ENCODE measurements around the gene ADSS1. TPM values are rescaled to one million over a fixed set of nuclear protein-coding genes. Genes with fewer than 3 reads are reported as not detected.

ADSS1 gene
- total RNA-seq, 1 donor from 2014 or later: 5.1 TPM

DNA sequence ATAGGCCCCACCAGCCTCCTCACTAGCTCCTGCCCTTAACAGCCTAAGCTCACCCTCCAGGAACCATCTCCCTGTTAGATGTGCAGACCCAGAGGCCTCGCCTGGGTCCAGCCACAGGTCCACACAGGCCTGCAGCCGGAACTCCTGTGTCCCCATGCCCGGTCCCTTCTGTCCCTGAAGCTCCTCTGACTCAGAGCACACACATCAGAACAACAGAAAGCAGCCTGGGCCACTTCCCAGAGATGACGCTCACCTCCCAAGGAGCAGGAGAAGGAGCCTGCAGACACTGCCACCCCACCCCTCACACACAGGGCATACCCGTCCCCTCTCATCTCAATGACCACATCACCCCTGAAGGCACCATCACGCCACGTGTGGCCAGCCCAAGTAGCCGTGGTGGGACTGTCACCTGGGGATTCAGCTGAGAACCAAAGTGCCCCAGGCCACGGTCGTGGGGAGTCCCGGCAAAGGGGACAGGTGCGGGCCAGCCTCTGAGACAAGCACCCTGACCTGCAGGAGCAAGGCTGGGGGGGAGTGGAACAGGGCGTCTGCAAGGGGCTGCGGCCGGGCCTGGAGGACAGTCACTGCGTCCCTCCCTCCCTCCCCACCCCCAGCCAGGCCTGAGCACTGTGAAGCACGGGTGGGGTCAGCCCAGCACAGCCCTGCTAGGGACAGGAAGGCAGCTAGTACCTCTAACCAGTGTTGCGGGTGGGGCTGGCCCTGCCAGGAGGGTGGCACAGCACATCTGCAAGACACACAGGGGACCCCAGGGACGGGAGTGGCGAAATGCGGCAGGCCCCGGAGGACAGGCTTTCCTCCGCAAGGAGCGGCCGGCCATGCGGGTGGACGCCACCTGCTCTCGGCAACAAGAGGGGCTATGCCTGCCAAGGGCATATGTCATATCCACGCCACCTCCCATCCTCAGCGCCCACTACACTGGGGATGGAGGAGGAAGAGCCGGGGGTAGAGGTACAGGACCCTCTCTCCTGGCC, 66.0 kb downstream of the ADSS1 start:
- no peak for DNase-seq
- H3K9me3 ChIP-seq: no peaks in the 10 kb centered on the region
- intact Hi-C loops (cut with DNase I): no loop called here
- H3K27me3 ChIP-seq (ENCODE audit: low read depth): no peaks in the 10 kb centered on the region
- peaks cover 96% of the 10 kb centered on the region for H3K4me1 ChIP-seq
- peaks cover 53% of the 10 kb centered on the region for H3K36me3 ChIP-seq
- no peak overlapping the region for H3K4me3 ChIP-seq
- no peak for ATAC-seq
- TF ChIP-seq CTCF (IDR thresholded peaks at IDR 0.05): no peak
- H3K27ac ChIP-seq: no peak overlapping the region

DNA sequence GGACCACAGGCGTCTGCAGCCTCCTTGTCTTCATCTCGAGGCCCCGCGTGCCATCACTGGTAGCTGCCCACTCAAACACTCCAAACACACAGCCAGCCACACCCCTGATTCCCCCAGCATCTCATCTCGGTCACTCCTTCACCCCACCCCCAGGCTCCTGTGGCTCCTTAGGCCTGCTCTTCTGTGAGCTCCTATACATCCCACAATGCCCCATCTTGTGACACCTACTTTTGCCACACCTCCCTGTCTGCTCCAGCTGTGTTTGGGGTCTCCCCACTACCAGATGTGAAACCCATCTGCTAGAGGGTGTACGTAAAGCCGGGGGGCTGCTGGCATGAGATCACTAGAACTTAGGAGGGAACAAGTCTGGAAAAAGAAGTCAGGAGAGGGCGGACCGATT, 67.4 kb downstream of the ADSS1 start:
- Histone ChIP-seq H3K36me3 (peaks cover 53% of the 10 kb centered on the region), H3K4me3 (no peak overlapping the region), H3K4me1 (peaks cover 88% of the 10 kb centered on the region), H3K9me3 (no peaks in the 10 kb centered on the region), H3K27me3 (ENCODE audit: low read depth) (no peaks in the 10 kb centered on the region), H3K27ac (no peak overlapping the region)
- intact Hi-C loops (cut with DNase I): no loop called here
- no peak for ATAC-seq
- DNase-seq: no peak
- TF ChIP-seq CTCF (IDR thresholded peaks at IDR 0.05): no peak

GRCh38 chr14:104792101-104792884, 68.3 kb downstream of the ADSS1 start:
- Histone ChIP-seq H3K27me3 (ENCODE audit: low read depth) (no peaks in the 10 kb centered on the region), H3K4me1 (peaks cover 85% of the 10 kb centered on the region), H3K4me3 (peak overlapping the region; percentile 3), H3K36me3 (peaks cover 47% of the 10 kb centered on the region), H3K9me3 (no peaks in the 10 kb centered on the region), H3K27ac (peak overlapping the region; percentile 41)
- TF ChIP-seq CTCF (IDR thresholded peaks at IDR 0.05): no peak
- intact Hi-C loops (cut with DNase I): no loop called here
- peak; percentile 78 for ATAC-seq
- peak; percentile 89 for DNase-seq

DNA sequence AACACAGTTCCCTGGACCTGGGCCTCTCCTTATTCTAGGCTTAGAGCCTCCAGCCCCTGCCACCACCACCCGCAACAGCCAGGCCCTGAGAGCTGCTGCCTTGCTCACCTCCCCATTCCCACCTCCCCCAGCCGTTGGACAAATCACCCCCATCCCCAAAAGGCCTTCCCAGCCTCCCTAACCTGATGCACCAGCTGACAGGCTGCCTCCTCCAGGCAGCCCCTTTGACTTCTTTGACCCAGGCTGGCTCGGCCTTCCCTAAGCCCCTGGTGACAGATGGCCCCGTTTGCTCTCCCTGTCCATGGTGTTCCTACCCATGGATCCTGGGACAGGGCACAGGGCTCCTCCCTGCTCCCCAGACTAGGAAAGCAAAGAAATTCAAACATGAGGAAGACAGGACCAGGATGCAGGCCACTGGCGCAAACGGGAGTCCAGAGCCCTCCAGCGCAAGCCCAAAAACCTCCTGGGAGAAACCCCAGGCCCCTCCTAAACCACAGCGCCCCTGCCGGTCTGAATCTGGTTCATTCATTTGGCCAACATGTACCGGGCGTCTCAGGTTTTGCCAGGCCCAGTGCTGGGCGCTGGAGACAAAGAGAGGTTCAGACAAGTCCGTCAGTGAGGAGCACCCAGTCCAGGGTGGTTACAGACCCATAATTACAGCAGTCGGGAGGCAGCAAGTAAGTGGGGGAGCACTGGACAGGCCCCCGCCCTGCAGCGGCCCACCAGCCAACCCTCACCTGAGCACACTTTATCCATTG, 69.1 kb downstream of the ADSS1 start:
- intact Hi-C loops (cut with DNase I): no loop called here
- Histone ChIP-seq H3K4me3 (peak overlapping the region; percentile 71), H3K27me3 (ENCODE audit: low read depth) (no peaks in the 10 kb centered on the region), H3K9me3 (no peaks in the 10 kb centered on the region), H3K27ac (peak overlapping the region; percentile 70), H3K4me1 (peaks cover 85% of the 10 kb centered on the region), H3K36me3 (peaks cover 41% of the 10 kb centered on the region)
- no peak for DNase-seq
- TF ChIP-seq CTCF (IDR thresholded peaks at IDR 0.05): no peak
- no peak for ATAC-seq

- Histone ChIP-seq H3K27me3 (ENCODE audit: low read depth) (no peaks in the 10 kb centered on the region), H3K4me1 (peaks cover 81% of the 10 kb centered on the region), H3K36me3 (peaks cover 35% of the 10 kb centered on the region), H3K9me3 (no peaks in the 10 kb centered on the region), H3K4me3 (peak overlapping the region; percentile 71), H3K27ac (peak overlapping the region; percentile 70)
- DNase-seq: no peak
- intact Hi-C loops (cut with DNase I): no loop called here
- no peak for TF ChIP-seq CTCF (IDR thresholded peaks at IDR 0.05)
- no peak for ATAC-seq
Measured at GRCh38 chr14:104793703-104793959, 69.6 kb downstream of the ADSS1 start.

All from lower lobe of right lung (tissue), 2 donors.